GM03348 (cell line): ENCODE results near the gene CAMK1D.
A peak's percentile ranks its signal among the peaks of the same experiment; 100 is the strongest.
"Not testable (repeated sequence)": the region's sequence is repeated elsewhere in the genome, so short reads cannot be mapped to it uniquely, and the experiment has no call there.

Experiments
- DNase-seq: peaks from one replicate; pipeline ENCODE4 v3.0.0; 2012; ENCODE audit warnings: low spot score

The CAMK1D gene

GRCh38 chr10:12518024-12518423 lies 168.7 kb downstream of the CAMK1D start:
- no peak for DNase-seq

- DNase-seq, result no peak
Measured at GRCh38 chr10:12521423-12521822, 172.1 kb downstream of the CAMK1D start.

DNA sequence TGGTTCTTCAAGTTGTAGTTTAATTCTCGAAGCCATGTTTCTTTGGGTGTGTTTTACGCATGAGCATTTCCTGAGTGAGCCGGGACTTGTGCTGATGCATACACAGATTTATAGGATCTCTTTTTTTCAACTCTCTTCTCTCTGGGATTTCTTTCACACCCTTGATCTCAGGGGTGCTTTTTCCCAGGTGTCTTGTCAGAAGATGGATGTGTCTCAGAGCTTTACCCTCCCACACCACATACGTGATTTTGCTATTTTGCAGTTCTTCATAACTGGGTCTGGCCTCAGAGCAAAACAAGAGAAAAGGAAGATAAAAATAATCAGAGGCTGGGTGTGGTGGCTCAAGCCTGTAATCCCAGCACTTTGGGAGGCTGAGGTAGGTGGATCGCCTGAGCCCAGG lies 177.0 kb downstream of the CAMK1D start:
- no peak for DNase-seq

DNA sequence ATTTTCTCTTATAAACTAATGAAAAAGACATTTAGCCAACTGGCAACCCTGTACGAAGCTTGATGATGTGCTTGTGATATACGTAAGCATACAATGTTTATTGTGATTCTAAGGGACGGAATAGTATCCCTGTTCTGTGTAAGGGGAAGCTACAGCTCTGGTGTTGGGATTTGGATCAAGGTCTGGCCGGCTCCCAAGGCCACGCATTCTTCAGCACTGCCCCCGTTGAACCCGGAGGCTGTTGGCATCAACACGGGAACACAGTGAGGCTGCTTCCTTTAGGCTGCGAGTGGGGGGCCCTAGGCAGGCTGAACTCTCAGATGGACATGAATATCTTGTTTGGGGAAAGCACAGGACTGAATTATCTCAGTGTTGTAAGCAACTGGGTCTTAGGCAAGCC lies 180.6 kb downstream of the CAMK1D start:
- DNase-seq, result no peak

- no peak for DNase-seq
Measured at GRCh38 chr10:12531305-12532220, 182.2 kb downstream of the CAMK1D start.

- no peak for DNase-seq
Measured at GRCh38 chr10:12533151-12533550, 183.8 kb downstream of the CAMK1D start.

- DNase-seq, result no peak
Measured at GRCh38 chr10:12533723-12534122, 184.4 kb downstream of the CAMK1D start.

DNA sequence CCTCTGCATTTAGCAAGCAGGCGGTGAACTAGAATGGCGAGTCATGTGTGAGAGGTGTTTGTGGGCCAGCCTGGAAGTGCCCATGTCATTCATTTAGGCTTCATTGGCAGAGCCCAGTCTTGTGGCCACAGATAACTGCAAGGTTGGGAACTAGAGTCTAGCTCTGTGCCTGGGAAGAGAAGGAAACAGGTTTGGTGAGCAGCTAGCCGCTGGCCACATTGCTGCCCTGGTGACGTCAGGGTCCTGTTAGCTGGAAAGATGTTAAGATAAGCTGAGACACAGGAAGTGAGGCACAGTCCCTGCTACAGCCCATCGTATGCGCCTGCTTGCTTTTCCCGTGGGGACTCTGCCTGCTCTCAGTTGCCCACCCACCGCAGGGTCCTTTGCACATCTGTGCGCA lies 185.5 kb downstream of the CAMK1D start:
- no peak for DNase-seq

DNA sequence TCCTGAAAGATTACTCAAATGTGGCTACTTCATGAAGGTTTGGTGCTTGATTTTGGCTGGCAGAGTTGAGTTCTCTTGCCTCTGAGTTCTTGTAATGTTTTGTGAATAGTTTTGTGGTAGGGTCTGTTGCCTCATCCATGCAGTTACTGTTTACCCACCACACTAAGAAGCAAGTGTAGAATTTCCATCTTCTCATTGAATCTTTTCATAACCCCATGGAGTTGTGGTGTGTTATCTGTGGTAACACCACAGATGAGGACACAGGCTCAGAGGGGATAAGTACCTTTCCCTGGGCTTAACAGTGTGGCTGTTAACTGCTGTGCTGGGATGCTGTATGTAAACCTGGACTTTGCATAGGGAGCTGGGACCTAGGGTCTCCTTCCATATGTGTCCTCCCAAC lies 186.3 kb downstream of the CAMK1D start:
- no peak for DNase-seq

DNA sequence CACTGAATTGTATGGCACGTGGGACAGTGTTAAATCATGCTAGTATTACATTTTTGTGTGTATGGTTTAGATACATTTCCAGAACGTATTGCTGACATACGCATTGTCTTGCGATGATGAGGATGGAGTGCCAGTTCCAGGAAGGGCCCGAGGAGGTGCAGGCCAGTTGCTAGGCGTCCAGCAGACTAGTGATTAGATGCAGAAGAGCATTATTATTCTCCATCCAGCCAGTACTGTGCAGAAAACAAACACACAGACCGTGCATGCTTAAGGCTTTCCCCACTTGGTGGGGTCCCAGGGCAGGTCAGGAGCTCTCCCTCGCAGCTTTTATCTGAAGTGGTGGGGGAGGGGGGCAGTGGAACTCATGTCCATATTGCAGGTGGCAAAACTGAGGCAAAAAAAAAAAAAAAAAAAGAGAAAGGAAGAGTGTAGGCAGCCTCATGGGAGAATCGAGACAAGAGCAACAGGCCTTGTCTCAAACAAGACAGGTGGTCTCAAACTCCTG lies 189.2 kb downstream of the CAMK1D start:
- no peak for DNase-seq

- DNase-seq, result no peak
Measured at GRCh38 chr10:12539350-12540164, 190.2 kb downstream of the CAMK1D start.

GRCh38 chr10:12540341-12540781 lies 191.0 kb downstream of the CAMK1D start:
- peak; percentile 42 for DNase-seq

GRCh38 chr10:12541446-12542067 lies 192.2 kb downstream of the CAMK1D start:
- no peak for DNase-seq

DNA sequence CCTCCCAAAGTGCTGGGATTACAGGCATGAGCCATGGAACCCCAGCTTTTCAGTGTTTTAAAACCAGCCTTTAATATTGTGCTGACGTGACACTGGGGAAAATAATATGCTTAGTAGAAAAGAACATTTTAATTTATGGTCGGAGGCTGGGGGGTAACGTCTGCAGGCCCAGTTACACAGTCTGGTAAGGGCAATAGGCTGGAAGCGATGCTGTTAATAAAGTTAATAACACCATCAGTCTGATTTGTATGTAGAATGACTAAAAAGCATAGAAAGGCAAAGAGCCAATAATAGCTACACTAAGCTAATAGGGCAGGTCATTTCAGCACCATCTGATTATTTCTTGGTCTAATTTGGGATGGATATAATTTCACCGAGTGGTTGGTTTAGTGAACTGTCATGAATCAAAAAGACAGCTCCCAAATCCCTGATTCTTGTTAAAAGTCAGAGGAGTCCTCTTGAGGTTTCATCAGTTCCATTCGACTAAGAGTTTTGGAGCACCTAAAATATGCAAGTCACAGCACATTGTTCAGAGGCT lies 192.9 kb downstream of the CAMK1D start:
- DNase-seq, result no peak

GRCh38 chr10:12543589-12543988 lies 194.2 kb downstream of the CAMK1D start:
- no peak for DNase-seq

- not testable (repeated sequence) for DNase-seq
Measured at GRCh38 chr10:12546160-12546802, 196.9 kb downstream of the CAMK1D start.

DNA sequence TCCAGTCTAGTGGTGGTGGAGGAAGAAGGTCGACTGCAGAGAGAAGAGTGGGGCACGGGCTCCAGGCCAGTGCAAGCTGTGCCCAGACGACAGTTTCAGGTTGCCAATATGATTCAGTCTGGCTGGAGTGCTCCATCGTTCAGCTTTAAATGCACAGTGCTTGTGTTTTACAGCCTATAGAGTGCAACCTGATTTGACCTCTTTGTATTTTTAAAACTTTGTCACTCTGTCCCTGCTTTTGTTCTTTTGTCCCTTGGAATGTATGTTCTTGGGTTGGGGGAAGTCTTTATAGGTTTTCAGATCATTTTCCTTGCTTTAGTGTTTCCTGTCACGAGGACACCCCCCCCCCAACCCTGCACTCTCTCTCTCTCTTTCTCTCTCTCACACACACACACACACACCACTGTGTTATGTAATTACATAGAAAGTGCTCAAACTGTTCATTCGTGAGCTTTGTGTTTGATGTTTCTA lies 198.0 kb downstream of the CAMK1D start:
- DNase-seq, result no peak

DNA sequence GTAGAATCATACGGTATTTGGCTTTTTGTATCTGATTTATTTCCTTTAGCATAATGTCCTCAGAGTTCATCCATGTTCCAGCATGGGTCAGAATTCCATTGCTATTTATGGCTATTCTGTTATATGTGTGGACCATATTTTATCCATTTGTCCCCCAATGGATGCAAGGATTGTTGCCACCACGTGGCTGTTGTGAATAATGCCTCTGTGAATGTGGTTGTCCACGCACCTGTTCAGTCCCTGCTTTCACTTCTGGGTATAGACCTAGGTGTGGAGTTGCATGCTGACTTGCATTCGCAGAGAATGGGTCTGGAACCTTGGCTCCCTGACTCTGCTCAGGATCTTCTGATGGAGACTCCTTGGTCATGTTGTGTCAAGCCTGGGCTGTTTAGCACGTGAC lies 199.9 kb downstream of the CAMK1D start:
- no peak for DNase-seq

DNA sequence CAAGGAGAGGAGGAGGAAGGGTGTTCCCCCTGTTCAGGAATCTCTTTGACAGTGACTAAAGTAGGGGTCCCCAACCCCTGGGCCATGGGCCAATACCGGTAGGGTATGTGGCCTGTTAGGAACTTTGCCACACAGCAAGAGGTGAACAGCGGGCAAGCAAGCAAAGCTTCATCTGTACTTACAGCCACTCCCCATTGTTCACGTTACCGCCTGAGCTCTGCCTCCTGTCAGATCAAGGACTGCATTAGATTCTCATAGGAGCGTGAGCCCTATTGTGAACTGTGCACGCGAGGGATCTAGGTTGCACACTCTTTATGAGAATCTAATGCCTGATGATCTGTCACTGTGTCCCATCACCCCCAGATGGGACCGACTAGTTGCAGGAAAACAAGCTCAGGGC lies 201.6 kb downstream of the CAMK1D start:
- DNase-seq, result no peak

- DNase-seq, result no peak
Measured at GRCh38 chr10:12556039-12556438, 206.7 kb downstream of the CAMK1D start.

DNA sequence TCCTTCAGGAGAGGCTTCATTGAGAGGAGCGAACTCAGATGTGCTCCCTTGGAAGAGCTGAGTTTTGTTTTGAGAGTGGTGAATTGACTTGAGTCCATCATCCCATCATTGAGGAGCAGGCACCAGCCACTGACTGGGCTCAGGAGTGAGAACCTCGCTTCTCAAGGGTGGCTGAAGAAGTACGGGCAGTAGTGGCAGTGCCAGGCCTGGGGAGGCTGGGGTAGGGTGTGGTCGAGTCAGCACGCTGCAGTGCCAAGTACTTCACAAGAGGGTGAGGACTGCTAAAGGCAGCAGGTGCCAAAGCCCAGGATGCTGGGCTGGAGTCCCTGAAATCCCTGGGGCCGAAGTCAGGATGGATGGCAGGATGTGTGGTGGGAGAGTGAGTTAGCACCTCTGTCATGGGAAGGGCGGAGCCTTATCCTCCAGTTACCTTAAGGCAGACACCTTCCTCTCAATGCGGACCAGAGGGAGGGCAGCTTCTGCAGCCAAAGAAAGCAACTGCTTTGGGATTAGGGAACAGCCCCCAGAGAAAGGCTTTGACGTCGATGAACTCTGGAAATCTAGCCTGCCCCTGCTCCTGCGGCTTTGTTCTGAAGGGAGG lies 210.3 kb downstream of the CAMK1D start:
- DNase-seq, result no peak
